Activated gamma-delta T cell (primary cell): ENCODE measurements around the gene OVCH2.
"Not testable (repeated sequence)": the region's sequence is repeated elsewhere in the genome, so short reads cannot be mapped to it uniquely, and the experiment has no call there.

Source experiments
- DNase-seq: peaks from one replicate; lab custom pipeline; 2025; lab: John Stamatoyannopoulos, UW

OVCH2 gene

DNA sequence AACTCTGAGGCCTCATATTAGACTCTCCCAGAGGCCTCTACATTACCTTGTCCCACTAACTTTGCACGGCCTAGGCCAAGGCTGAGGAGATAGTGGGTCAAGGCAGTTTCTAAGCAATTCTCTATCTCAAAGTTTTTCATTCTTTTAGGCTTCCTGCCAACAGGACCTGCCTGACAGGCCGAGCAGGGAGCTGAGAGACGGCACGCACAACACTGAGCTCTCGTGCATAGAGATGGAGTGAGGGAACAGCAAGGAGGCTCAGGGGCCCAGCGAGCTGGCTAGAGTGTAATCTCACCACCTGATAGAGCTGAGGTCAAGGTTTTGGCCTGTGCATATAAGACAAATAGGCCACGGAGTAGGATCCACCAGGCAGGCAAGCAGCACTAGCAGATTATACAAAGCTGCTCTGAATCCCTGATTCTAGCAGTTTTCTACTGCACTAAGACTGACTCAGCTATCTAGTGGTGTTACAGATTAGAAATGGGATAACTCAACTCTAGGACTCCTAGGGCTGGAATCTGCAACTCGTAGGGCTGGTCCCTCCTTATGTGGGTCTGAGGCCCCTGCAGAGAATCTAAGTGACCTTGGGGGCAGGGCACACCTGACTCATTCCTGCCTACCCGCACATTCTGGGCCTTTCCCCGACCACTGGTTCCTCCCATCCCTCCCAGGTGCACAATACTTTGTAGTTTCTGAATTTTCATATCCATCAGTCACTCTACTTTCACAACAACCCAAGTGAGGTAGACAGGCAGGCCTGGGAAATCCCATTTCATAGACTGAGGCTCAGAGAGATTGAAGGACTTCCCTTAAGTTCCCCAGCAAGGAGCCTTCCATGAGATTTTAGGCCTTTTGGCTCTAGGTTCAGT, 34.7 kb downstream of the OVCH2 start:
- DNase-seq, result no peak

DNA sequence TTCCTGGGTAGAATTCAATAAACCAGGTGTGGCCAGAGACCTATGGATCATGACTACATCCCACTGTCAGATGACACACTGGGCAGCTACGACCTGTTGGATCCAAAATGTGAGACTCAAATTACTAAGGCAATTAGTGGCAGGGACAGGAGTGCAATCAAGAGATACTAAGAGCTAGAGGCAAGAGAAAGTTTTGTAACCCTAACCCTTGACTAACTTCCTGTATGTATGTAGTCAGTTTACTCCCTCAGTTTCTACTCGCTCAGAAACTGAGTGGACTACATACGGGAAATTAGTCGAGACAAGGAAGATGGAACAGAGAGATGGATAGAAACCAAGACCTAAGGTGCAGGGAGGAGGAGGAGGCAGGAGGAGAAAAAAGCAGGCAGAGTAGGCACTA, 35.6 kb downstream of the OVCH2 start:
- no peak for DNase-seq

DNA sequence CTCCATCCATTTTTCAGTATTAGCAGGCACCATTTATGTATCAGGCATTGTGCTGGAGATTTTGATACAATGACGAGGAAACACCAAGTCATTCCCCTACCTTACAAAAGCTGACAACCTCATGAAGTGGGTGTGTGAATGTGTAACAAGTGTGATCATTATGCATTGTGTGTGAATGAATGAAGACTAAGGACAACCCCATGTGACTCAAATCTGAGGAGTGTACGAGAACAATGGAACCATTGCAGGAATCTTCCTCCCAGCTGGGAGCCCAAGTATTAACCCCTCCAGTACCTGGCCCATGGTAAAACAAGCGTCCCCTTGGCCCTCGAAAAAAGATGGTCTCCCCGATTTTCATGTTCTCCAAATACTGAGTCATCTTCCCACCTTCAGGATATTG, 37.4 kb downstream of the OVCH2 start:
- no peak for DNase-seq

DNA sequence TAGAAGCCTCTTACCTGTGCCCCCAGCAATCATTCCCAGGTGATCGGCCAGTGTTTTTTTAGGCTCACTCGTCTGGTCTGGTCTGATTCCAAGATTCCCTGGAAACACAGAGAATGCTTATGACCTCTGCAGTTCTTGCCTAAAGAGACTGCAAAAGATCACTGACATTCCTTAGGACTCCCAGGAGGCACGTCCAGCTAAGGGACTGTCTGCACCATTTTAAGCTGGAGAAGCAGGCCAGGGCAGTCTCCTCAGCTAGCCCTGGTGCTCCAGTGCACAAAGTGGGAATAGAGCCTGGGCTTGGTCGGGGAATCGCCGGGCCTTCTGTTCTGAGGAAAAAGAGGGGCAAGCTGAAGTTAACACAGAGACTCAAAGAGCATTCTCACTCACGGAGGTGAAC, 37.8 kb downstream of the OVCH2 start:
- DNase-seq, result no peak

DNA sequence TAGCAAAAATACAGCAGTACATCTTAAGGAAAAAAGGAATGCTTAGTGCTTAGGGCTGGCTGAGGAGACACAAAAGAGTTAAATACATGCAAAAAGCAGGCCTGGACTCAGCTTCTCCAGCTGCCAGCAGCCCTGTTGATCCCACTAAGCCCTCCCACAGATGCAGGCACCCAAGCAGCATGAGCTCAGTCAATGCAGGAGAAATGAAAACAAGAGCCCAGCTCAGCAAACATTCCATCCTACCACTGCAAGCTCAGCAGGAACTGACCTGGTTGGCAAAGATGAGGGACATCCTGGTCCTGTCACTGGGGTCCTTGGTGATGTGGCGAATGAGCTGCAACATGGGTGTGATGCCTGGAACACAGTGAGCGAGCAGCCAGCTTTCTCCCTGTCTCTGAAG, 38.8 kb downstream of the OVCH2 start:
- DNase-seq, result no peak

DNA sequence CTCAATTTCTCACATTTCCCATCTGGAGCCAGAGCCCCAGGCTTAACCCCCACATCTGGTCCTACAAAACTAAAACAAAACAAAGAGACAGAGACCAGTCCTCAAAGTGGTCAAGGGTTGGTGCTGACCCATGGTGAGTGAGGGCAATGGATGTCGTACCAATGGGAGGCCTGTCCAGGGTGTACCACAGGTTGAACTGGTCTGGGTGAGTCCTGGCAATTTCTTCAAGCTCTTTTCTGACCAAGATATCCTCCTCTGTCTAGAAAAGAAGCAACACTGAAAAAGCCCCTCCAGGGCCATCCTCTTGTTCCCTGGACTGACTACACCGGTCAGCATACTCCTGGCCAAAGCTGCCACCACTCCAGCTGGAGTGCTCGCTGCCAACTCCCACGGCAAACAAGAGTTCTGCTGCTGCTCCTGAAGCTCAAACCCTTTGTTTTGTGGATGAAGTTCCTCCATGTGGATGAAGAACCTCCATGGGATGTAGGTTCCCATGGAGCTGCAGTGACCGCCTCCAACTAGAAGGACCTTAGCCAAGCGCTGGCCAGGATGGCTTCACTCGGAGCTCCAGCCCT, 39.9 kb downstream of the OVCH2 start:
- no peak for DNase-seq

DNA sequence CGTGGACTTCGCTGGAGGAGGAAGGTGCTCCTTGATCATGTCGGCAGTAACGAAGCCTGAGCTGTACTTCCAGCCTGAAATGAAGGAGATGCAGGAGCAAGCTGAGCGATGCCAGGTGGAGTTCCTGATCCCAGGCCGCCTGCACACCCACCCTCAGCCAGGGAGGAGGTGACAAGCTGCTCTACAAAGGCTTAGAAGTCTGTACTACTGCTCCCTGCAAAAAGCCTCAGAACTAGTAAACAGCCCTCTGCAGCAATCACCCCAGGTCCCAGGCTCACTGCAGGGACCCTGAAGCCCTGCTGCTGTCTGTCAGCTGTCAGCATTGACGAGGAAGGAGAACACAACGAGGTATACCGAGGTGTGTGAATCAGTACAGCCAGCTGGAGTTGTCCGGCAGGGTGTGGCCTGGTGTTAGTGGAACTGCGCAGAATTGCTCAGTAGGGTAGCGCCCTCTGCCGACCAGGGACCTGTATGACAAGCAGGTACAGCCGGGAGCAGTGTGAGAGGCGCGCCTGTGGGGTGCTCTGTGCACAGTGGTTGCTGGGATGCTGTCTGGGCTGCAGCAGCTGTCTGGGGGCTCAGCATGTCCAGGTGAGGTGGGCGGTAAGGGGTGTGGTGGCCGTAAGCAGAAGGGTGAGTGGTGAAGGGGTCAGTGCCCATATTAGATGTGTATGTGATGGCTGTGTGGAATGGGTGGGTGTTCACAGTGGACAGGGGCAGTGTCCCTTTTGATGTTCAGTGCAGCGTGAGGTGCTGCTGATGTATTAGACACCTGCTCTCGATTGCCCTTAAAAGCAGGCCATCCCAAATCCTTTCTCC, 40.6 kb downstream of the OVCH2 start:
- no peak for DNase-seq

DNA sequence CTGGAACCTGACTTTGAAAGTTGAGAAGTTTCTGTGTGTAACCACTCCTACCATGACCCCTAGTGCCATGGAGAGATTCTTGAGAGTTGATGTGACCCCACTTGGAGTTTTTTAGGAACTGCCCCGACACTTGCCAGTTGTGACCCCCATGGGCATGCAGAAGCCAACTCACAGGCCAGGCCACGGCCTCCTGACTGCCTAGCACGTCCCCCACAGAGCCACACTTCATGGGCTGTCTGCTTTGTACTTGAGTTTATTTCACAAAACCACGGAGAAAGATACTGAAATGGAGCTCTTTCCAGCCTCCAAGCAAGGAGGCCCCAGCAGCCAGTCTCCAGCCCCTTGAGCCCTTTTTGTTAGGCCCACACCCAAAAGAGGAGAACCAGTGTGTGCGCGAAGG, 41.4 kb downstream of the OVCH2 start:
- no peak for DNase-seq

DNA sequence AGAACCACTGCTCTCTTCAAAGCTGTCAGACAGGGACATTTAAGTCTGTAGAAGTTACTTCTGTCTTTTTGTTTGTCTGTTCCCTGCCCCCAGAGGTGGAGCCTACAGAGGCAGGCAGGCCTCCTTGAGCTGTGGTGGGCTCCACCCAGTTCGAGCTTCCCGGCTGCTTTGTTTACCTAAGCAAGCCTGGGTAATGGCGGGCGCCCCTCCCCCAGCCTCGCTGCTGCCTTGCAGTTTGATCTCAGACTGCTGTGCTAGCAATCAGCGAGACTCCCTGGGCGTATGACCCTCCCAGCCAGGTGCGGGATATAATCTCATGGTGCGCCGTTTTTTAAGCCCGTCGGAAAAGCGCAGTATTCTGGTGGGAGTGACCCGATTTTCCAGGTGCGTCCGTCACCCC, 42.7 kb downstream of the OVCH2 start:
- not testable (repeated sequence) for DNase-seq

DNA sequence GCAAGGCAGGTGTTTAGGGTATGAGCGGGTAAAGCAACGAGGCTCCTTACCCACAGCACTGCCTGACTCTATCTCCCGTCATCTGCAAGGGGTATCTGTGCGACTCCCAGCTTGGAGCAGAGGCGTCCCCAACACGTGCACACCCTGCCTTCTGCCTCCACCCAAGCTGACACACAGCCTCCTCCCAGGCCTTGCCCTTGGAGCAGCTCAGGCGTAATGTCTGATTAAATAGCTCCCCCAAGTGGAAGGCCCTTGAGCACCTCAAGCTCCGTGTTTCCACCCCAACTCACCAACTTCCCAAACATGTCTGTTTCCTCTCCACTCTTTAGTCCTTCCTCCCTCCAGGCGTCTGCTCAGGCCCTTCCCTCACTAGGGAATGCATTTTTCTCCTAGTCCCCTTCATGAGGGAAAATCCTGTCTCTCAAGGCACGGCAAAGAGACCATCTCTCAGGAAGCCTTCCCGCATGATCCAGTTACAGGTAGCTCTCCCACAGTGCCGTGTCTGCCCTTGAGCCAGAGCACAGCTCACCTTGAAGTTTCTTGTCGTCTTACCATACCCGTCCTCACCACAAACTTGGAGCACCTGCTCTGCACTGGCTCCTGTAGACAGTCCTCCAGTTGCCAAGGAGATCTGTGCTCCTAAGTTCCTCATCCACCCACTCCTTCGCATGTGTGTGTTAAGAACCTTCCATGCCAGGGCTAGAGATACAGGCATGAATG, 48.8 kb downstream of the OVCH2 start:
- no peak for DNase-seq

DNA sequence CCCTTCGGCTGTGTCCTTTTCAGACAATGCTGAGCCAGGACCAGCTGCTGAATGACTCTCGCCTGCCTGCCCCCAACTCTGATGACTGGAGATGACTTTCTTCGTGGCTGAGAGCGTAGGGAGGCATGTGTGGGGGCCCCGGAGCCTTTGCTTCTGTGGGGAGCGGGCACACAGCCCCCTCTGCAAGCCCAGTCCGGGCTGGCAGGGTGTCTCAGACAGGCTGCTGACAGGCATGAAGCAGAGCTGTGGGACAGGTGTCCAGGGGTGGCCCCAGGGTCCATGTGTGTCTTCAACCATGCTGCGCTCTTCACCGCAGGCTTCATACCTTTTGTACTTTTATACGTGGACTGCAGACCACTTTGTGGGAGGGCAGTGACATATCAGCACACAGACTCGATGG, 49.6 kb downstream of the OVCH2 start:
- no peak for DNase-seq

DNA sequence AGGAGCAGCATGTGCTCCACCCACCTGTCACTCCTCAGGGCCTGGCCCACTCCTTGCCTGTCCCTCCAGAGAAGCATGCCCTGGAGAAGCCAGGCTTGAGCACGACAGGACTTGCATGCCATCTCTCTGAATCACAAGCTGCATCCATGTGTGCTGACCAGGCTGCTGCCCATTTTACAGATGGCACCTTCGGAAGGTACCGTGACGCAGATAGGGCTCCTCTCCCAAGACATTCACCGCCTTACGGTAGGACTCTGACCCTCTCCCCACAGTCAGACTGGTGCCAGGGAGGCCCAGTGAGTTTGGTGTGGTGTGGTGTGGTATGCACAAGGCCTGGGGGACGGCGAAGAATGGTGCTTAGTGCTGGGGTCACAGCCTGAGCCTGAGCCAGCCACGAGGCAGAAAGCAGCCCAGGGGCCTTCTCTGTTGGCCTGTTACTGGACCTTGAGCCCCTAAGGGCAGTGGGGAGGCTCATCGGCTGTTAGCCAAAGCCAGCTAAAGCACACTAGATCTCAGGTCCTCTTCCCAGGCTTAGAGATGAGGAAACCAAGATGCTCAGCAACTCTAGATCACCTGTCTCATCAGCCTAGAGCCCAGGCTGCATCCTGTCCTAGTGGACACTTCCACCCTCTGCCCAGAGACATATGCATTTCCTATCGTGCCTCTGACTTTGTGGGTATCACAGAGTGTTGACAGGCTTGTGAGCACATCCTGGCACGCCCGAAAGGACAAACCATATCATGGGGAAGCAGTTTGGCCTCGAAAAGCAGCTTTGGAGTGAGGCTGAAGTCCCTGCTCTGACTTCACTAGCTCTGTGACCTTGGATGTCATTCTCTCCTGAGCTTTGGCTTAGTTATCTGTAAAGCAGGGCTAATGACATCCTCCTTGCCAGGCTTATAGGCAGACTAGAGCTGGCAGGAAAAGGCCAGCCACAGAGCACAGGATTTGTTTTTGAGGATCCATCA, 50.7 kb downstream of the OVCH2 start:
- DNase-seq, result no peak

DNA sequence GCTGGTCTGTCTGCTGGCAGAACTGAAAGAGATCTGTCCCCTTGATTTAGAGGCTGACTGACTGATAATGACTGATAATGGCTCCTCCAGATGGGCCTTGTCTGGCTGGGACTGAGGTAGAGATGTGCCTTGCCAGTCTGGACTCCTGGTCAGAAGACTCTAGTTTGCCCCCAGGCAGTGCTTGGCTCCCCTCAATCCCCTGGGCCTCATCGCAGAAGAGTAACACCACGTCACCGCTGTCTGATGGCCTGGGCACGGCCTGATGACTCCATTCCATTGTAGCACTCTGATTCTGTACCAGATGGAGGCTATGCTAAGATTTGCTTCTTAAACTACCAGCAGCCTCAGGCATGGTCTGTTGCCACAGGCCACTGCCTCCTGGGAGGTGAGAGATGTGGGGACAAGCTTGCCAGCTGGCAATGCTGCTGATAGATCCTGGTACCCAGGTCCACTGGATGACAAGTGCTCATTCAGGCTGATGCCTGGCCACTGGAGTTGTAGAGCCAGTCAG, 52.0 kb downstream of the OVCH2 start:
- DNase-seq, result no peak

DNA sequence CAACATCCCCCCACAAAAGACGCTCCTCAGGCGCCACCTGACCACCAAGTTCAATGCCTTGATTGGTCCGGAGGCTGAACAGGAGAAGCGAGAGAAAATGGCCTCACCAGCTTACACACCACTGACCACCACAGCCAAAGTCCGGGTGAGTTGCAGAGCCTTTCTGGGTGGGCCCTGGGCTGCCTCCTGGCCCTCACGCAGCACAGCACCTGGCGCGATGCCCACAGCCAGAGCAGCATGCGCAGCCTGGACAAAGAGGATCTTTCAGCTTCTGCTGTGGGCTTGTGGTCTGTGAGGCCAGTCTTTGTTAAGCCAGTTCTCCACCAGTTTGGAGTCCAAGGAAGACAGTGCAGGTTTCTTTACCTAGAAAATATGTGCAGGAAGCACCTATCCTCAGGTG, 54.6 kb downstream of the OVCH2 start:
- no peak for DNase-seq

DNA sequence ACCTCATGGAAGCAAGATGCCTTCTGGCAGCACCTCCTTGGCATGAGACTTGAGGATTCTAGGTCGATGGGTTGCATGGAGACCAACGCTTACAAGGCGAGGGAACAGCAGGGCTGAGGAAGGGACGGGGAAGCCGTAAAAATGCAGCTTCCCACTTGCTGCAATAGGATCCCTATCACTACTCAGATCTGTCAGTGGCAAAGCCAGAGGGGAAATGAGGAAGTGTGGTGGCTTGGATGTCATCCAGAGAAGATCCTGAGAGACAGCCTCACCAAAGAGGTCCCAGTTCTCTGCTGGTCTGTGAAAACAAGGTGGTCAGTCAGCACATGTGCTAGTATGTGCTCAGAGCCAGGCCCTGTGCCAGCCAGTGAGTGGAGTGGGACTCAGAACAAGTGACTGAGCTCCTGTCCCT, 55.1 kb downstream of the OVCH2 start:
- no peak for DNase-seq

DNA sequence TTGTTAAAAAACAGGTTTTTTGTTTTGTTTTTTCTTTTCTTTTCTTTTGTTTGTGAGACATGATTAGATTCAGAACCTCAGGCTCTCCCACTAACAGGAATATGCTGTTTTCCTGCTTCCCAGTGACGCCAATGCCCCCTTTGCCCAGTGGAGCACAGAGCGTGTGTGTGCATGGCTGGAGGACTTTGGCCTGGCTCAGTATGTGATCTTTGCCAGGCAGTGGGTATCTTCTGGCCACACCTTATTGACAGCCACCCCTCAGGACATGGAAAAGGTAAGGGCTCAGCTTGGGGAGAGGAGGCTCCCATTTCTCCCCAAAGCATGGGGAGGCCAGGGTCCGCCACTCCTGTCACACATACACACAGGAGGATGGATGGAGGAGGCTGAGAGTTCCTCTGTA, 58.0 kb downstream of the OVCH2 start:
- no peak for DNase-seq

DNA sequence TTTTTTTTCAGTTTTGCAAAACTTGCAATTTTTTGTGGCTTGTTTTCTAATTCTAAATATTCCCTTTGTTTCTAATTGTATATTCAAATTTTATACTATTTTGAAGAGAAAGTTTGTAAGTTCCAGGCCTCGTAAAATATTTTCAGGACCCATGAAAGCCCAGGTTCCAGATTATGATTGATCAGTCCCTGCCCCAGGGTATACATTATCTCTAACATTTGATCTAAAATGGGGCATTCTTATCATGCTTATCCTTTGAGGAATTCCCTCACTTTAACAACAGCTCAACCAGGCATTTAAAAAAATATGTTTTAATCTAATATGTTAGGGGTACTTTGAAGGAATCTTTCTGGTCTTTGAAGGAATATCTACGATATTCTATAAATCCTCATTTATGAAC, 59.4 kb downstream of the OVCH2 start:
- no peak for DNase-seq

DNA sequence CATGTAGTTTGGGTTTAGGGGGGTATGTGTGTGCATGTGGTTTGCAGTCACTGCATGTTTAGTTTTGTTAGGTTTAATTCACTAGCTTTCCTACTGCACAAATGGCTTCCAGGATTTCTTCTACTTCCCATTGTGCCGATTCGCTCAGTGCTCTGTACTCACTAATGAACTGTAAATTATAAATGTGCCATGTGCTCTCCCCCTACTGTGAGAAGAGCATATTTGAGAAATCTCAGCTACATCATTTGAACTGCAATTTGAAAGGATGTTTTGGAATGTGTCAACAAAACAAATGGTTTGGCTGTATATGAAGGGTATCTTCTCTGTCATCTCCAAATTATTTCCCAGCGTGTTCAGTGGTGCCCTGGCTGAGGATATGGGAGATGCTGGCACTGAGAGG, 61.1 kb downstream of the OVCH2 start:
- no peak for DNase-seq

DNA sequence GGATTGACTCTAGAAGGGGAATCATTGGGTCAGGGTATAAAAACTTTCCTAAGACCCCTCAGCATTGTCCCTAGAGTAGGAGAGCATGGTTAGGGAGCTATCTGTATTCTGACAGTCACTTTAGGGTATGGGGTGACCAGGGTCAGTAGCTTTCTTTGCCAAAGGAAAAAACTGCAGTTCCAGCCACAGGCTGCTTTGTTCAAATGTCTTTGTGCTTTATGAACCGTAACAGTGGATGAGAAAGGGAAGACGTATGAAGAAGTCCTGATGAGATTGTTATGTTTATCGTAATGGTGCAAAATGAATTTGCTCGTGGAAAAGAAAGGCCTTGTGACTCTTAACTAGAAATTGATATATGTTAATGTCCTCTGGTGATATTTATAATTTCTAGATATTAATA, 63.0 kb downstream of the OVCH2 start:
- no peak for DNase-seq

DNA sequence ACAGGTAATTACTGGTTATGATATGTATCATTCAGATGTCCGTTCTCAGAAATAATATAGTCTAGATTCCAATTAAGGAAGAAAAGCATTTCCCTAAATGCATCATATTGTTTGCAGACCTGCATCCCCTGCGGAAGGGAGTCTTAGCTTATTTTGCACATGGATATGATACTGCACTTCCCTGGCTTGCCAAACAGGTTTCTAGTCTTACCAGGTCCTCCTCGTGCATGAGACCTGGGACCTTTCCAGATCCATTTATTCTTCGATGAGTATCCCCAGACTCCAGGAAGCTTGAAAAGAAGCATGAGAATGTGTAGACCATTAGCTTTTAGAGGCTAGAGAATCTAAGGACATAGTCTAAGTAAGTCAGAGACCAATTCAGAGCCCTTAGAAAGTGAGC, 63.5 kb downstream of the OVCH2 start:
- DNase-seq, result no peak

DNA sequence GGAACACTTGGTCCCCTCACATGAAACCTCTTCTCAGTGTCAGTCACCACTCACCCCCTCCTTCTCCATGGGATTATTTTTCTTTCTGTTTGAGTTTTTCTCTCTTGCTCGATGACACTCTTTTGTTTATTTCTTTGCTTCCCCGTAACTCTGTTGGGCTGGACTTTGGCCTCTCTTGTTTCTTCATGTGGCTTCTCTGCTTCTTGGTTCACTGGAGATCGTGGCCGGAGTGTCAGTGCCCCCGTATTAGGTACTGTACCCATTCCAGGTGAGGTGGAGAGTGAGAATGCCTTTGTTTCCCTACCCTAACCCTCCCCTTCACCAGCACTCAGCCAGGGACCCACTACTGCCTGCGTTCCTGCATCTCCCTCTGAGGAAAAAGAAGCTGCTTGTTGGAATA, 65.5 kb downstream of the OVCH2 start:
- no peak for DNase-seq
